Femur (tissue), 1 donor: ENCODE measurements around the gene AKNAD1.
"Not testable (repeated sequence)": the region's sequence is repeated elsewhere in the genome, so short reads cannot be mapped to it uniquely, and the experiment has no call there.

ENCODE experiments used
- DNase-seq: peaks from one replicate; pipeline ENCODE4 v3.0.0-alpha.2; 2017

The AKNAD1 gene, protein sequence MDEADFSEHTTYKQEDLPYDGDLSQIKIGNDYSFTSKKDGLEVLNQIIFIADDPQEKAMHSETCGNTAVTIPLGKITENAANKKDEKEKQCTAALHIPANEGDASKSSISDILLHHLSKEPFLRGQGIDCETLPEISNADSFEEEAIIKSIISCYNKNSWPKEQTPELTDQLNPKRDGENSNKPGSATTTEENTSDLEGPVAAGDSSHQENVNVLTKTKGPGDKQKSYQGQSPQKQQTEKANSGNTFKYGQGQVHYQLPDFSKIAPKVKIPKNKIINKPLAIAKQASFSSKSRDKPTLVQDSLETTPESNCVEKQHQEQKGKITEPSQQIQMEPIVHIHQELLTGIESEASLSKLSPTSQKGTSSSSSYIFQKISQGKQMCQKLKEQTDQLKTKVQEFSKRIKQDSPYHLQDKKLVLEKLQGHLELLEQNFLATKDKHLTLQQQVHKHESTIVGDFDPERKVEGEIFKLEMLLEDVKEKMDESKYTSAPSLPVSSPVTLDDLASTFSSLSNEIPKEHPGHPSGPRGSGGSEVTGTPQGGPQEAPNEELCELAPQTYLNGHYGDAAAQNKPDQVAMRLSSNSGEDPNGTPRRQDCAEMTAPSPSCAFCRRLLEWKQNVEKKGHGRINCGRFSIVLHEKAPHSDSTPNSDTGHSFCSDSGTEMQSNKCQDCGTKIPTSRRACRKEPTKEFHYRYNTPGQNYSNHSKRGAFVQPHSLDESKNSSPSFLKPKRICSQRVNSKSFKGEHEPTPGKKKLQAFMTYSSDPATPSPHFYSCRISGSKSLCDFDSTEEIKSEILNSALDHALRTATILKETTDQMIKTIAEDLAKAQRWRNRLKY

DNA sequence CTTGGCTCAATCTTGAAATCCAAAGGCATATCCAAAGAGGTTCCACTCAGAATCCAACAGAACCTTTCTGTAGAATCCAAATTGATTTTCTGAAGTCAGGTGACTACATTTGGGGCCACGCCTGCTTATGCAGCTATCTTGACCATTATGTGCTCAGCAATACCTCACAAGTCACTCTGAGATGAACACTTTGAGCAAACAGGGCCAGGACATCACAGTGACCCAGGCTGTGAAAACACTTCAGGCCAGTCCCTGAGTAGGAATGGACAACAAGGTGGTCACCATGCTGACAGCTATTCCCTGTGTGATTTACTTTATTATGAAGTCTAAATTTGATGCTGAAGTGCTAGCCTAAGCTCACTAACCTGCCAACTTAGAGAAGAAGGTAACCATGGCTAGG, at the start of gene AKNAD1:
Gene AKNAD1 (minus strand): TSS at position 101 of the 400 bp plus-strand sequence. CDS start 4,430 bp downstream, outside the sequence.
- DNase-seq, result no peak

DNA sequence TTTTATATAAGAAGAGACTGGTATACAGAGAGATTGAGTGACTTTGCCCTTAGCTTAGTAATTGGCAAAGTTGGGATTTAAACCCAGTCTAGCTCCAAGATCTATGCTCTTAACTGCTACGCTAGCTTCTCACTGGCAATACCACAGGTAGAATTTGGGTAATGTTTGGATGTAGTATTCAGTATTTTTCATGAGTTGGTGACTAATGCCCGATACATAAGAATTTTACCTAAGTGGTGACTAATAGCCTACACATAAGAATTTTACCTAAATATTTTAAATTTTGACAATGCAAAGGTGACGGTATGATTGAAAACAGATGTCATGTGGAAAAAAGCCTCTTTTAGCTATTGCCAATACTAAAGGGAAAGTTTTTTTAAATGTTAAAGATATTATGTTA, 44.2 kb upstream of the AKNAD1 start:
- no peak for DNase-seq

DNA sequence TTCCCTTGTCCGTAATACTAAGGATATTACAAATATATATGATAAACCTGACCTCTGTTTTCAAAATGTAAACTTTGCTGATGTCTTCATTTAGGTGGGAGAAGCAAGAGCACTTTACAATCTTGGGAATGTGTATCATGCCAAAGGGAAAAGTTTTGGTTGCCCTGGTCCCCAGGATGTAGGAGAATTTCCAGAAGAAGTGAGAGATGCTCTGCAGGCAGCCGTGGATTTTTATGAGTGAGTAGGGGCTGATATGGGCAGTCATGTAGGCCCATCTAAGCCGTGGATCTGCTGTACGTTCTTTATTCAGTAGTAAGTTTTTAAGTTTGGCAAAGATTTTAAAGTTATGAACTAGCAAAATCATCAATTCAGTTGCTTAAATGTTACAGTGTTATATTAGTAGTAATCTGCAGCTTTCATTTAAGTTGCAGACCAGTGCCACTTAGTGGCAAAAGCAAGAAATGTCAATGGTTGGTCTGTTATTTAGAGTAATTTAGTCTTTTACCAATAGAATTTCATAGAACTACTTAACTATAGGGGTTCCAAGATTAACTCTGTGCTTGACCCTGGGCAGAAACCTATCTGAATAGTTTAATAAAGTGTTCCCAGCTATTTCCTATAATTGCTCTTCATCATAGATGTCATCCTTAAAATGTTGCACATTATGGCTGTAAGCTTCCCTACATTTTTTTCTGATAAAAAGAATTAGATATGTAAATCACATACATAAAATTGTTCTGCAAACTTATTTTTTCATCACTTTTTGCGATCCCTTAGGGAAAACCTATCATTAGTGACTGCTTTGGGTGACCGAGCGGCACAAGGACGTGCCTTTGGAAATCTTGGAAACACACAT, 41.2 kb upstream of the AKNAD1 start:
- no peak for DNase-seq

DNA sequence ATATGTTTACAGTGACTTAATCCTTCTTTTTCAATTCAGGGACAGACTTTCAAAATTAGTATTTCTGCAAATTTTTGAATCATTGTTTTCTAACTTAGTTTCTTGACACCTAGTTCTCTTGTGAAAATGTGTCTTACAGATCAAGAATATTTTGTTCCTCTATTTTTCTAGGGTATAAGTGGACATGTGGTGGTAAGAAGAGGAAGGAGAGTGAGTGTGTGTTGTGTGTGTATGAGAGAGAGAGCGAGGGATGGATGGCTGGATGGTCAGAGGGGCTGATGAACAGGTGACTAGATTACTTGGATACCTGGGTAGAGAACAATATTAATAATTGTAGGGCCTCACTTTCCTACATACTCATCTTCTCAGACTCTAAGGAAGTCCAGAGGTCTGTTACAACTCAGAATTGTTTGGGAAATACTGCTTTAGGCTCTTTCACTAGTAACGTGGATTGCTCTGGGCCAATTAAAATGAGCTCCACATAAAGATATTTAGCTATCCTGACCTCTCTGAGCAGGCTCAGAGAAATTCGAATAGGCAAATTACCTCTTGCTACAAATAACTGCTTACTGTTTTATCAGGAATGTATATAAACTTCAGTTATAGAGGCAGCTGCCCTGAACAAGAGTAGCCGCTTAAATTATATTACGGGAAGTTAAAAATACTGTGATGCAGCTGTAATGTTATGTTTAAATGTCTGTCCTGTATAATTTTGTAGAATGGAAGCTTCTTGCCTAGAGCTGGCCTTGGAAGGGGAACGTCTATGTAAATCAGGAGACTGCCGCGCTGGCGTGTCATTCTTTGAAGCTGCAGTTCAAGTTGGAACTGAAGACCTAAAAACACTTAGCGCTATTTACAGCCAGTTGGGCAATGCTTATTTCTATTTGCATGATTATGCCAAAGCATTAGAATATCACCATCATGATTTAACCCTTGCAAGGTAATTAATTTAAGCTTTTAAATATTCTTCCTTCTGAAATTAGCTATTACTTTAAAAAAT, 39.6 kb upstream of the AKNAD1 start:
- peak; percentile 57 for DNase-seq

DNA sequence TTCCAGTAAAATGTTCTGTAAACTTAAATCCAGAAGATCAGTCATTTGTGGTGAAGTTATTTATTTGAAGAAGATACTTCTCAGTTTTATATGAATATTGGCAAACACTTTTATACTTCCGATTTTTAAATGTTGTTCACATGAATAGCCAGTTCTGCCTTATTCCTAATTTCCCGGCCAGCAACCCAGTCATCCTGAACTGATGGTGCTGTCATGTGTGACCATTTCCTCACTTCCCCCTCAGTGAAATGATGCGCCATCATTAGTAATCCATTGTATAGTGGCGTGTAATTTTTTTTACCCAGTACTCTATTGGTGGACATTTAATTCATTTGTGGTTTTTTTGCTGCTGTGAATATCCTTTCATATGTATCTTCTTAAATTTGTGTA, 36.2 kb upstream of the AKNAD1 start:
- DNase-seq, result no peak

DNA sequence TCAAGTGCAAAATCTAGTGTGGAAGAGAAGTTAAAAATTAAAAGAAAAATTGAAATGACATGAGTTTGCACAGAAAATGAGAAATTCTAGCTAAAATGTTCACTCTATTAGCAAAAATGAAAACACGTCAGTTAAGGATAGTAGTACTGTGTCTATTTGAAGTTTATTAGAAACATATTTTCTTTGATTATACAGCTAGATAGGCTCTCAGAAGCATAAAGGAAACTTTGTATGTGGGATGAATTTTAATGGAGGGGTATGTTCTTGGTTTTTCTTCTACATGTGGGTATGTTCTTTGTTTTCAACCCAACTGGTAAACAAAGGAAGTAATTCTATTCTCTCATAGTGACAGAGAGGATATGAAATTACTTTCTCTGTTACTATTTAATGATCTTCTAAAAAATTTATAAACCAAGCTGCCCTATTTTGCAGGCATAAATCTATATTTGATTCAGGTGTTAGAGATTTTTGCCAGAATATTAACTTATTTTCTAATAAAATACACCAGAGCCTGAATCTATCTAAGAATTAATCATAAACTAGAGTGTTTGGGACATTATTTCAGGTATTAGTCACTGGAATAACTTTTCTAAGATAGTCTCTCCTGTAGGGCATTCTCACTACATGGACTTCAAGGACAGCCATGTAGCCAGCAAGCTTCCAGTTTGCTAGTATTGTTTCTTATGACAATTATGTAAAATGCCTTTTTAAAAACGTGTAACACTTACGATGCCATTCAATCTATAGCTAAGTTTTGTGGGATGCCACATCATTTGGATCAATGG, 35.7 kb upstream of the AKNAD1 start:
- DNase-seq, result no peak

DNA sequence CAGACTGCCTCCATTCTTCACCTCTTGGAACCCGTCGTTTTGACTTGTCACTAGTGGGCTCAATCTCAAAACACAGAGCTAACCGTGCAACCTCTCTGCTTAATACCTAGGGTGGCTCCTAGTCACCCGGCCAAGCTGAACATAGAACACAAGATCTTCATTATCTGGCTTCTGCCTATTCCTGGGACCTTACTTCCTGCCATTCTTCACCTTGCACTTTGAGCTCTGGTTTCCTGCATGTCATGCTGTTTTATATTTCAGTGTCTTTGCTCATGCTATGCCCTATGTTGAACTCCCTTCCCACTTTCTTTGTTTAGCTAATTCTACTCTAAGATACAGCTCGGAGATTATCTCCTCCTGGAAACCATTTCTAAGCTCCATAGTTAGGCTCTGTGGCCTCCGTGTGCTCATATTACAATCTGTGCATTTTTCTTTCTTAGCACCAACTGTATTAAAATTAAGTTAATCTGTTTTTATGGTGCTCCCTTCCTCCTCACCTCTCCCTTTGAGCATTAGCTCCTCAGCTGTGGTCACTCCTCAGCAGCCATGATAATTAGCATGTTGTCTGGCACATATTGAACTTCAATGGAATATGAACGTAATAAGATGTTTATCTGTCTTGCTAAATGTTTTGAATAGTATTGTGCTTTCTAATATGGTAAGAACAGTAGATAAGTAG, 33.0 kb upstream of the AKNAD1 start:
- DNase-seq, result no peak

DNA sequence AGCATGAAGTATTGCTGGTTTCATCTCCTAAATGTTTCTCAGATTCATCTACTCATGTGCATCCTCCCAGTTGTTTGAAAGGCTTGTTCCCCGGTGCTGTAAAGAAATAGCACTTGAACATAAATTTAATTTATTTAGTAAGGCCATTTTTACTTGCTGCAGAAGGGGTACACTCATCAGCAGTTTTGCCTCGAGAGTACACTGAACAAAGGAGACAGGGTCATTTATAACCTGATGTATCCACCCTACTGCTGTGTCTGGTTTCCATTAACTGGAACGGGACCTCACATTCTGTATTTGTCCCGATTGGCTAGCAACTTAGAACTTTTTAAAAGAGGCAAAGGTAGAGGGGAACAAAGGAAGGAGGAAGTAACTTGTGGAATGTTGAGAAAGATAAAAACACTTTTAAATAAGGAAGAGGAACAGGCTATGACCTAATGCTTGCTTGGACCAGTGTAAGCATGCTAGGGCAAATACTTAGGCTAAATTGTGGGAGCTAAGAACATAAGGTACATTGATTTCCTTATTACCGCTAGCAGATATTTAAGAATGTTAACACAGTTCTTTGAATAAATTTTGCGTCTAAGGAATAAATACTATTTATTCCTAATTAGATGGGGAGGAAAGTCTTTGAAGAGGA, 32.2 kb upstream of the AKNAD1 start:
- not testable (repeated sequence) for DNase-seq

DNA sequence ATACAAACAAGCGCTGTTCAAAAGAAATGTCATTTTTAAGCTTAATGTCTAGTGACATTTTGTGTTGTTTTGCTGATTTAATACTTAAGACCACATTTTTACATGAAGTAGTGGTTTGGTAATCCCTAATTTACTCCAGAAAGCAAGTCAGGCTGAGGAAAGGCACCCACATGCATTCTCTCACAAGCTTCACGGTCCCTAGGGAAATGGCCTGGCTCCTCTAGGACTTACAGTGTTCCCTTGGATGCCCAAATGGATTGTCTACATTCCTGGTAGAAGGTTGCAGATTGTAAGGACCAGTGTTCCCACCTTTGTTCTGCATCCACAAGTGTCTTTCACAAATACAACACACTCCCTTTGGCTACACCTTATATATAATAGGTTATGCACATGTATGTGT, 29.4 kb upstream of the AKNAD1 start:
- DNase-seq, result no peak

DNA sequence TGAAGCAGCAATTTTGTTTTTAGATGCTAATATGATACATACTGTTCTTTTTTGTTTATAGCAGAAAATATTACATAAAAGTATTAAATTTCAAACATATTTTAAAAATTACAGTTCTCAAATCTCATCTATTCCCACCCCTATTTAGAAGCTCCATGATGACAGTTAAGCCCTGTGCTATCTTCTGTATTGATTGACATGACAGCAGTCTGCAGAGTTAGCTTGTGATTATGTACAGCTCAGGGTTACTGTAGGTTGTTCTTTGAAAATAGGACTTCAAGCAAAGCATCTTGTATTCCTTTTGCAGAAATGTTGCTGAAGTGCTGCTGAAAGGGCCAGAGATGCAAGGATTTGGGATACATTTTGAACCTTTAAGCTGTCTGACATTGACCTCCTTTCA, 28.1 kb upstream of the AKNAD1 start:
- DNase-seq, result no peak

DNA sequence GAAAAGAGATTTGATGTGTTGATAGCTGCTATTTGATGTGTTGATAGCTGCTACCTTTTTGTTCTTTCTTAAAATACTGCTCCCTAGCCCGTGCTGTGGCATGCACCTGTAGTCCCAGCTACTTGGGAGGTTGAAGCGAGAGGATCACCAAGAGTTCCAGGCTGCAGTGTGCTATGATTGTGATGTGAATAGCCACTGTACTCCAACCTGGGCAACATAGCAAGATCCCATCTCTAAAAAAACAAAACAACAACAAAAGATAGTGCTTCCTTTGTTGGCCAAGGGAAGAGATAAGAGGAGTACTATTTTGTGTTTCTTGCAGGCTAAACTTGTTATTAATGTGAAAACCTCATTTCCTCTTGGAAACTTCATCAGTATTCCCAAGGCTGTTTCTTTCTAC, 25.9 kb upstream of the AKNAD1 start:
- no peak for DNase-seq

DNA sequence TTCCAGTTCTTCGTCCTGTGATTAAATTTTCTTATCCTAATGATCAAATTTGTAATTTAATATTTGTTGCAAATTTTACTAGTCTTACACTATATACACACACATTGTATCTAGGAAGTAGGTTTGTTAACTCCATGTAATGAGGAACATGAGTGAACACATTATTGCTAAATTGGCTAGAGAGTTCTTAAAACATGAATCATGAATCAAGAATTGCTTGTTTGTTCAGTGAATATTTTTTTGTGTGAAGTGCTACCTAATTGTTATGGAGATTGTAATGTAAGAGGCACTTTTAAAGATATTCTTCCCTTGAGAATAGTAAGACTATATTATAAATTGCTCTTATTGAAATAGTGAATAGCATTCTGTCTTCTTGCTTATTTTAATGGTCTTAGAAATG, 24.5 kb upstream of the AKNAD1 start:
- no peak for DNase-seq

DNA sequence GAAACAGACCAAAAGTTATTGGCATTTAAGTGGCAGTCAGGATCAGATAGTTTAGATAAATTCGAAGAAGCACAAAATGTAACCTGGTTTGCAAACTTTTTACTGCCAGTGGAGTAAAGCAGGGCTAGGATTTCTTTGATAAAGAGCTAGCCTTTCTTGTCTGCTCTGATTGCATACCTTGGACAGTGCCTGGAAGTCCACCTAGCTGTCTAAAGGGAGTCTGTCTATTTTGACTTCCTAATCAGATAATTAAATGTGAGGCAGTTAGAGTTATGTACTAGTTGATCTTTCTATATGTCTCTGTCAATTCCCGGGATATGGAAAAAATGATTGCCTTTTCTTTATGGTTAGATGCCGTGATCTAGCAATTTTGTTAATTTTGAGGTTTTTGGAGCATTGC, 24.0 kb upstream of the AKNAD1 start:
- DNase-seq, result no peak

DNA sequence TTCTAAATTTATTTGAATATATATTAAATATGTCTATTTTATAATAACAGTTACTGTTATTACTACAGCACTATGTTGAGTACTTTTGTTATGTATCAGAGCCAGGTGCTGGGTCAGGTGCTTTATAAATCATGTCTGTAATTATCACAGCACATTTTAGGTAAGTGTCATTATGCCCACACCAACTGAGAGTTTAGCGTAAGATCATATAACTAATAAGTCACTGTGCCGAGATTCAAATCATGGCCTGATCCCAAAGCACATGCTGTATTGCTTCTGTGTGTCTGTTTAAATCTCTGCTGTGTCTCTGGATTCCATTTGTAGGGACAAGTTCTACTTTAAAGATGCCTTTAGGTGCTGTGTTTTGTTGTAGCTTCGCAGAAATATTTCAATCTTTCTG, 21.8 kb upstream of the AKNAD1 start:
- no peak for DNase-seq

DNA sequence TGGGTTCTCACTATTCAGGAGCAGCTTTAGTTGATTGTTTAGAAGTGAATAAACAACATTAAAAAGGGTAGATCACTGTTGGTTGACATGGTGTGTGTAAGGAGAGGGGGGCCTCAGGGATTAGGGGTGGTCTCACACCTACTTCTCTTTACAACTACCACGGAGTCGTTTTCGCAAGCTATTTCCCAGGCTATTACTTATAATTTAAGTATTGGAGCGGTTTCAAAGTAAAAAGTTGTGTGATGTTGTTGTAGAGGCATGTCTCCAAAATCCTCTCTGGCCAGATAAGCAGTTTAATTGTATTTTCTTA, 21.2 kb upstream of the AKNAD1 start:
- DNase-seq, result no peak

DNA sequence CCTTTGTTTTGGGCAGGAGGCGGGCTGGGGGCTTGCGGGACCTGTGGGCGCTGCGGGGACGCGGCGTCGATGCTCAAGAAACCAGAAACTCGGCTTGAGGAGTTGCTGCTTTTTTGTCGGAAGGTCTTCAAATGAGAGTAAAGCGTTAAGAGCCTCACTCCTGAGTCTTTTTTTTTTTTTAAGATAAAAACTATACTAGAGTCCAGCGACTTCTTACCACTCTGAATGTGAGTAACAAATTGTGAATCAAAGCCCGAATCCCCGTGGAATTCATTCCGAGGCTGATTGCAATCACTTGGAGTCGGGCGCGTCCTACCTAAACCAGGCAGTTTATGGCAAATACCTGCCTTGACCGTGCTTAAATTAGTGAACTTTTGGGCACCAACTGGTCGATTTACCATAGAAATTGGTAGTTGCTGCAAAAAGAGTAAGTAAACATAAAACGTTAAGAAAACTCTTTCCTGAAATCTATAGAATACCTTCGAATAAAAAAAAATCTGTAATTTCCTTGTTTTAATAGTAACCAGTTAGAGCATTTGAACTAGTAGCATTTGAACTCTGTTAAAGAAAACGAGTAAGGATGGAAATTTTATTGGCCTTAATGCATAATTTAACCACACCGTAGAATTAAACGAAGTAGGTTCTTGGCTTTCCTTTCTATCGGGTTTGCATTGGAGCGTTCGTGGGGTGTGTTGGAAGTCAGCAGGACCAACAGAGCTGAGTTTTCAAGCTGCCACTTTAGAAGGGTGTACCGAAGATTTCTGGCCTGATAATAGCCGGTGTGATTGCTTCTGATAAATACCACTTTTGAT, 20.7 kb upstream of the AKNAD1 start:
- peak; percentile 39 for DNase-seq

DNA sequence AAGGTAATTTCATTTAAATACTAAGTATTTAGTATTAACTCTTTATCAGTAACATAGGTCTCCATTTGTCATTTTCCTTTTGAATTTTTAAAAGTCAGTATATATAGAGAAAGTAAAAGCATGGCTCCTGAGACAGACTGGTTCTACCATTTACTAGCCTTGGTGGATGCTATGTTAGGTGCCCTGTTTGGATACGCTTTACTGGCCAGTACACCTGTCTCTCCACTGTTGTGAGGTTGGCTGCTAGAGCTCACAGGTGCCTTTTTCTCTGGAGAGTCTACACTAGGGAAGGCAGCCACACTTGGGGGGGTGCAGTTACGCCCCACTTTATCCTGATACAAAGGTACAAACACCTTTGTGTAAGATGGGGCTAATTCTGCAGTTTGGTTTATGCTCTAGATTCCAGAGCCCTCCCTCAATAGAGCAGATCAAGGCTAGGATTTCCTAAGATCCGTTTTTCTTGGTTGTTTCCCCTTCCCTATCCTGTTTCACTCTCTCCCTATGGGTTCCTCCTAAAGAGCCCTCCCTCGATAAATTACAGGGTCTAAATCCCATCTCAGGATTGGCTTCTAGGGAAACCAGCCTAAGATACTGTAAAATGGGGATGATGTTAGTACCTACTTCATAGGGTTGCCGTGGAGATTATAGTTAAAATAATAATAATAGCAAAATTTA, 14.3 kb upstream of the AKNAD1 start:
- no peak for DNase-seq

DNA sequence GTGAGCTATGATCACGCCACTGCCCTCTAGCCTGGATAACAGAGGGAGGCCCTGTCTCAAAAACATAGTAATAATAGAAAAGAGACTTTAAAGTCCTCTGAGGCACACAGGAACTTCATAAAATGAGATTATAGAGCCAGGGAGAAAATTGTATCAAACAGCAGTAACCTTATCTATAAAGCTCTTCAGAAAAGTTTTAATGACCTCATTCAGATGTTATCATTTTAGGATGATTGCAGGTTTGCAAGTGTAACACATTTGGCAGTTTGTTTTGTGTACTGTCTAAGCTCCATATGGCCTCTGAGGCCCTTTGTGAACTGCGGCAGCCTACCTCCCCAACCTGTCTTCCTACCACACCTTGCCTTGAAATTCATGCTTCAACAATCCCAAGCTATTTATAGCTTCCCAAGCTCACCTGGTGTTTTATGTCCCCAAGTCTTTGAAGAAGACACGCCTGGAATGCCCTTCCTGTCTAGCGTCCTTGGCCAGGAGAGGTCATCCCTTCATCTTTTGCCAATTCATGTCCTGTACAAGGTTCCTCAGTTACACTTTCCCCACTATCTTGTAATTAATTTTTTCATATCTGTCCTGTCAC, 8.5 kb upstream of the AKNAD1 start:
- DNase-seq, result no peak
